H9 (cell line): ENCODE data around the gene RPRD1A. TPM values are rescaled to one million over a fixed set of nuclear protein-coding genes. Genes with fewer than 3 reads are reported as not detected.

Source experiments
- DNase-seq: peaks from one replicate; pipeline ENCODE4 v3.0.0-alpha.2; 2017
- H2AFZ ChIP-seq: one replicate; pipeline ENCODE4 v1.6.1; 2013; ENCODE audit warnings: mild to moderate bottlenecking, low read length, control low read depth, moderate library complexity
- H2AK5ac ChIP-seq: 2 replicates; pipeline ENCODE4 v1.6.1; 2013; ENCODE audit warnings: low read length, control low read depth, mixed read lengths; ENCODE audit not compliant: insufficient read length
- H2BK120ac ChIP-seq: one replicate; pipeline ENCODE4 v1.6.1; 2013; ENCODE audit warnings: low read depth, mild to moderate bottlenecking, low read length, control low read depth, inconsistent platforms; ENCODE audit not compliant: poor library complexity, severe bottlenecking
- H2BK12ac ChIP-seq: 2 replicates; pipeline ENCODE4 v1.6.1; 2013; ENCODE audit warnings: low read length, control low read depth, mixed read lengths, low read depth; ENCODE audit not compliant: insufficient read length
- H2BK15ac ChIP-seq: 2 replicates; pipeline ENCODE4 v1.6.1; 2013; ENCODE audit warnings: low read depth, low read length, control low read depth
- H2BK20ac ChIP-seq: one replicate; pipeline ENCODE4 v1.6.1; 2013; ENCODE audit warnings: low read depth, mild to moderate bottlenecking, low read length, control low read depth, inconsistent platforms; ENCODE audit not compliant: poor library complexity, severe bottlenecking
- H2BK5ac ChIP-seq: 2 replicates; pipeline ENCODE4 v1.6.1; 2013; ENCODE audit warnings: low read length, control low read depth, mixed read lengths; ENCODE audit not compliant: insufficient read length
- H3K14ac ChIP-seq: 2 replicates; pipeline ENCODE4 v1.6.1; 2013; ENCODE audit warnings: low read length, control low read depth; ENCODE audit not compliant: insufficient read depth
- H3K18ac ChIP-seq: 2 replicates; pipeline ENCODE4 v1.6.1; 2013; ENCODE audit warnings: low read depth, mild to moderate bottlenecking, mixed read lengths, low read length, control low read depth; ENCODE audit not compliant: insufficient read length
- H3K23ac ChIP-seq: 2 replicates; pipeline ENCODE4 v1.6.1; 2013; ENCODE audit warnings: low read length, control low read depth, mixed read lengths, low read depth; ENCODE audit not compliant: insufficient read length
- H3K23me2 ChIP-seq: 2 replicates; pipeline ENCODE4 v1.6.1; 2013; ENCODE audit warnings: low read depth, mild to moderate bottlenecking, mixed read lengths, low read length, control low read depth; ENCODE audit not compliant: insufficient read length, poor library complexity, severe bottlenecking
- H3K27ac ChIP-seq: 2 replicates; pipeline ENCODE4 v1.5.1; 2013; ENCODE audit warnings: low read length, control low read depth, mixed read lengths, low read depth; ENCODE audit not compliant: insufficient read length
- H3K27me3 ChIP-seq: 2 replicates; pipeline ENCODE4 v1.6.1; 2013; ENCODE audit warnings: low read length, control low read depth, inconsistent platforms; ENCODE audit not compliant: insufficient read depth
- H3K4ac ChIP-seq: 2 replicates; pipeline ENCODE4 v1.6.1; 2013; ENCODE audit warnings: low read depth, mild to moderate bottlenecking, control low read depth, inconsistent platforms, low read length, moderate library complexity
- H3K4me1 ChIP-seq: 2 replicates; pipeline ENCODE4 v1.6.1; 2013; ENCODE audit warnings: low read length, control low read depth, inconsistent platforms; ENCODE audit not compliant: insufficient read depth
- H3K4me2 ChIP-seq: 2 replicates; pipeline ENCODE4 v1.6.1; 2013; ENCODE audit warnings: low read length, control low read depth, mixed read lengths; ENCODE audit not compliant: insufficient read length, insufficient read depth
- H3K56ac ChIP-seq: 2 replicates; pipeline ENCODE4 v1.6.1; 2013; ENCODE audit warnings: low read depth, mild to moderate bottlenecking, mixed read lengths, low read length, control low read depth; ENCODE audit not compliant: insufficient read length
- H3K79me1 ChIP-seq: 2 replicates; pipeline ENCODE4 v1.6.1; 2013; ENCODE audit warnings: low read depth, mild to moderate bottlenecking, moderate library complexity, low read length, control low read depth, inconsistent platforms; ENCODE audit not compliant: insufficient read depth, poor library complexity, severe bottlenecking
- H3K79me2 ChIP-seq: 2 replicates; pipeline ENCODE4 v1.6.1; 2013; ENCODE audit warnings: low read length, control low read depth, inconsistent platforms; ENCODE audit not compliant: insufficient read depth
- H3K9ac ChIP-seq: 2 replicates; pipeline ENCODE4 v1.6.1; 2013; ENCODE audit warnings: low read length, control low read depth, mixed read lengths; ENCODE audit not compliant: insufficient read length; ENCODE audit errors: extremely low read depth
- H3K9me3 ChIP-seq: one replicate; pipeline ENCODE4 v1.6.1; 2013; ENCODE audit warnings: low read depth, low read length, inconsistent platforms; ENCODE audit not compliant: control insufficient read depth
- H3T11ph ChIP-seq: one replicate; pipeline ENCODE4 v1.6.1; 2013; ENCODE audit warnings: mild to moderate bottlenecking, low read length, control low read depth, inconsistent platforms
- H4K20me1 ChIP-seq: one replicate; pipeline ENCODE4 v1.6.1; 2013; ENCODE audit not compliant: control insufficient read depth, insufficient read length, insufficient read depth
- H4K5ac ChIP-seq: 2 replicates; pipeline ENCODE4 v1.6.1; 2013; ENCODE audit warnings: low read depth, mild to moderate bottlenecking, mixed read lengths, low read length, control low read depth; ENCODE audit not compliant: insufficient read length
- H4K8ac ChIP-seq: replicated peaks from 2 replicates; pipeline ENCODE4 v1.6.1; 2013; ENCODE audit warnings: low read length, control low read depth, mixed read lengths, low read depth; ENCODE audit not compliant: insufficient read length
- H4K91ac ChIP-seq: 2 replicates; pipeline ENCODE4 v1.6.1; 2013; ENCODE audit warnings: low read depth, mild to moderate bottlenecking, moderate library complexity, mixed read lengths, low read length, control low read depth; ENCODE audit not compliant: insufficient read length
- H3K27ac Mint-ChIP-seq, 3 experiments: 2 replicates in 2 of 3; 3 replicates in 1 of 3; pipeline ENCODE4 v1.8.0; 2020 to 2021; ENCODE audit warnings: mixed read lengths in 3 of 3, mild to moderate bottlenecking in 1 of 3, moderate library complexity in 1 of 3
- H3K27me3 Mint-ChIP-seq: 2 replicates; pipeline ENCODE4 v1.8.0; 2021; ENCODE audit warnings: low read depth, mild to moderate bottlenecking, moderate library complexity, mixed read lengths
- H3K36me3 Mint-ChIP-seq, 3 experiments: 2 replicates in 2 of 3; 3 replicates in 1 of 3; pipeline ENCODE4 v1.8.0; 2020 to 2021; ENCODE audit warnings: low read depth in 3 of 3, mixed read lengths in 3 of 3; ENCODE audit not compliant: insufficient read depth in 1 of 3
- H3K4me1 Mint-ChIP-seq, 2 experiments: 2 replicates each; pipeline ENCODE4 v1.8.0; 2020; ENCODE audit warnings: mixed read lengths in 2 of 2
- H3K4me3 Mint-ChIP-seq, 2 experiments: 2 replicates in 1 of 2; 3 replicates in 1 of 2; pipeline ENCODE4 v1.8.0; 2020 to 2021; ENCODE audit warnings: mild to moderate bottlenecking in 2 of 2, mixed read lengths in 2 of 2, moderate library complexity in 1 of 2
- H3K9me3 Mint-ChIP-seq, 2 experiments: 2 replicates in 1 of 2; 3 replicates in 1 of 2; pipeline ENCODE4 v1.8.0; 2020; ENCODE audit warnings: mild to moderate bottlenecking in 2 of 2, mixed read lengths in 2 of 2, moderate library complexity in 1 of 2
- CTCF ChIP-seq: fragments of 200-600 bp; sonication (generic); conservative IDR thresholded peaks from 3 replicates; pipeline ENCODE4 v1.8.0; 2021; ENCODE audit warnings: antibody characterized with exemption, mild to moderate bottlenecking
- WGBS: extraction: QIAGEN DNeasy Blood & Tissue Kit; methylation state at CpG from one replicate; pipeline ENCODE4 v1.1.7; 2013; ENCODE audit warnings: missing lambda C conversion rate, low lambda C conversion rate, mixed read lengths; ENCODE audit not compliant: insufficient read length; ENCODE audit errors: extremely low coverage; 5-methylcytosine and 5-hydroxymethylcytosine counted together
- total RNA-seq: library from RNA; stranded (reverse); gene quantifications from 2 replicates; pipeline ENCODE4 v1.2.1, GENCODE V29; 2021

RPRD1A gene
- total RNA-seq, 1 experiment from 2014 or later = 107 TPM

- H3K4me1 Mint-ChIP-seq = no peaks in the 10 kb centered on the region
- Histone ChIP-seq H3K4me1 (no peaks in the 10 kb centered on the region), H3T11ph (no peak overlapping the region), H4K91ac (no peak overlapping the region), H3K79me1 (no peaks in the 10 kb centered on the region), H4K5ac (no peak overlapping the region), H2AFZ (no peak overlapping the region), H3K4me2 (no peak overlapping the region), H3K27me3 (no peaks in the 10 kb centered on the region), H4K20me1 (no peaks in the 10 kb centered on the region), H2BK15ac (no peak overlapping the region), H3K23ac (no peak overlapping the region), H3K18ac (no peak overlapping the region), H3K9me3 (no peaks in the 10 kb centered on the region), H2AK5ac (no peak overlapping the region), H2BK20ac (no peak overlapping the region), H3K79me2 (no peaks in the 10 kb centered on the region), H3K56ac (no peak overlapping the region), H2BK12ac (no peak overlapping the region), H3K14ac (no peak overlapping the region), H3K4ac (no peak overlapping the region), H4K8ac (no peak overlapping the region), H2BK120ac (no peak overlapping the region), H3K9ac (no peak overlapping the region), H2BK5ac (no peak overlapping the region), H3K23me2 (no peaks in the 10 kb centered on the region), H3K27ac (no peak overlapping the region)
- peaks cover 0 to 3% (median 0%) of the 10 kb centered on the region in 3 experiments; a peak in 2 of 7 replicates for H3K36me3 Mint-ChIP-seq
- no peak overlapping the region for H3K27ac Mint-ChIP-seq
- H3K27me3 Mint-ChIP-seq = peaks cover 12% of the 10 kb centered on the region
- H3K4me3 Mint-ChIP-seq = no peak overlapping the region
- peaks cover 8 to 12% of the 10 kb centered on the region in 2 experiments; a peak in 4 of 5 replicates for H3K9me3 Mint-ChIP-seq
- WGBS = no CpG with 5 or more reads among the region's 4 CpGs
- TF ChIP-seq CTCF = no peak
- DNase-seq = no peak
These were observed 7.1 kb upstream of the RPRD1A start for GRCh38 chr18:36074435-36074834.
